Body of pancreas (tissue), 4 donors: ENCODE results near the gene UBE2J1.
A peak's percentile ranks its signal among the peaks of the same experiment; 100 is the strongest.

ENCODE experiments used
- CTCF ChIP-seq, 7 experiments: fragments of 450-650 bp in 4 of 7; fragments of 200-600 bp in 3 of 7; sonication (generic) in 3 of 7; IDR thresholded peaks; one replicate each; pipeline ENCODE4 v1.5.1; 2016 to 2019; ENCODE audit warnings: antibody characterized with exemption in 7 of 7
- POLR2A ChIP-seq, 3 donors: fragments of 450-650 bp; IDR thresholded peaks; one replicate each; pipeline ENCODE4 v1.6.1; 2016; ENCODE audit warnings: antibody characterized with exemption in 3 of 3, mild to moderate bottlenecking in 2 of 3

GRCh38 chr6:89352278-89353117 lies at the start of gene UBE2J1:
- TF ChIP-seq POLR2A (IDR thresholded peaks at IDR 0.05) (peak; percentile 96 to 99 (median 96)), CTCF (IDR thresholded peaks at IDR 0.05) (peak in 3 of 7 experiments; percentile 3 to 17 (median 7))
